Endothelial cell (in vitro differentiated cells): ENCODE measurements around the gene PCDHAC2. TPM values are rescaled to one million over a fixed set of nuclear protein-coding genes. Genes with fewer than 3 reads are reported as not detected.

ENCODE experiments used
- DNase-seq: peaks from one replicate; pipeline ENCODE4 v3.0.0; 2021; ENCODE audit warnings: low spot score
- H3K27ac Mint-ChIP-seq: one replicate; pipeline ENCODE4 v1.8.0; 2021; ENCODE audit warnings: mixed read lengths, inconsistent platforms; ENCODE audit not compliant: unreplicated experiment
- H3K27me3 Mint-ChIP-seq: one replicate; pipeline ENCODE4 v1.8.0; 2021; ENCODE audit warnings: mild to moderate bottlenecking, moderate library complexity, mixed read lengths, inconsistent platforms; ENCODE audit not compliant: unreplicated experiment
- H3K36me3 Mint-ChIP-seq: one replicate; pipeline ENCODE4 v1.8.0; 2021; ENCODE audit warnings: mild to moderate bottlenecking, low read depth, mixed read lengths, inconsistent platforms; ENCODE audit not compliant: unreplicated experiment
- H3K4me1 Mint-ChIP-seq: one replicate; pipeline ENCODE4 v1.8.0; 2021; ENCODE audit warnings: mild to moderate bottlenecking, mixed read lengths, inconsistent platforms; ENCODE audit not compliant: unreplicated experiment
- H3K4me3 Mint-ChIP-seq: one replicate; pipeline ENCODE4 v1.8.0; 2021; ENCODE audit warnings: mild to moderate bottlenecking, mixed read lengths, inconsistent platforms; ENCODE audit not compliant: unreplicated experiment
- H3K9me3 Mint-ChIP-seq: one replicate; pipeline ENCODE4 v1.8.0; 2021; ENCODE audit warnings: mixed read lengths, inconsistent platforms; ENCODE audit not compliant: unreplicated experiment
- CTCF ChIP-seq: fragments of 200-600 bp; sonication (generic); IDR thresholded peaks from one replicate; pipeline ENCODE4 v1.5.0; 2021; ENCODE audit warnings: antibody characterized with exemption; ENCODE audit not compliant: unreplicated experiment
- total RNA-seq: library from RNA; stranded (reverse); fragmentation: NEBNext Ultra II Directional; extraction: Animal tissue kit (Norgen Biotek cat#: 25700); gene quantifications from one replicate; pipeline ENCODE4 v1.2.1, GENCODE V29; 2021; ENCODE audit not compliant: unreplicated experiment

The PCDHAC2 gene
- total RNA-seq, 1 donor from 2014 or later = 5.2 TPM

GRCh38 chr5:140973550-140973949 lies 7.3 kb downstream of the PCDHAC2 start:
- Mint-ChIP-seq H3K4me3 (no peak overlapping the region), H3K36me3 (no peaks in the 10 kb centered on the region), H3K27me3 (peaks cover 1% of the 10 kb centered on the region), H3K9me3 (no peaks in the 10 kb centered on the region), H3K27ac (no peak overlapping the region), H3K4me1 (peaks cover 2% of the 10 kb centered on the region)
- no peak for DNase-seq
- no peak for TF ChIP-seq CTCF

- no peak for DNase-seq
- H3K4me3 Mint-ChIP-seq = no peak overlapping the region
- H3K36me3 Mint-ChIP-seq = no peaks in the 10 kb centered on the region
- H3K27ac Mint-ChIP-seq = no peak overlapping the region
- peaks cover 2% of the 10 kb centered on the region for H3K4me1 Mint-ChIP-seq
- H3K9me3 Mint-ChIP-seq = no peaks in the 10 kb centered on the region
- TF ChIP-seq CTCF = no peak
- H3K27me3 Mint-ChIP-seq = peaks cover 1% of the 10 kb centered on the region
These were observed 10.7 kb downstream of the PCDHAC2 start for GRCh38 chr5:140977003-140977402.

GRCh38 chr5:140978260-140978659 lies 12.0 kb downstream of the PCDHAC2 start:
- no peak for DNase-seq
- TF ChIP-seq CTCF = no peak
- Mint-ChIP-seq H3K27me3 (peaks cover 1% of the 10 kb centered on the region), H3K4me3 (no peak overlapping the region), H3K4me1 (peaks cover 2% of the 10 kb centered on the region), H3K9me3 (no peaks in the 10 kb centered on the region), H3K27ac (no peak overlapping the region), H3K36me3 (no peaks in the 10 kb centered on the region)

- DNase-seq = no peak
- no peak for TF ChIP-seq CTCF
- Mint-ChIP-seq H3K27ac (no peak overlapping the region), H3K9me3 (no peaks in the 10 kb centered on the region), H3K4me1 (peaks cover 2% of the 10 kb centered on the region), H3K36me3 (no peaks in the 10 kb centered on the region), H3K27me3 (peaks cover 1% of the 10 kb centered on the region), H3K4me3 (no peak overlapping the region)
These were observed 12.7 kb downstream of the PCDHAC2 start for GRCh38 chr5:140978983-140979382.

GRCh38 chr5:140982083-140982716 lies 15.9 kb downstream of the PCDHAC2 start:
- DNase-seq = no peak
- no peak for TF ChIP-seq CTCF
- peaks cover 8% of the 10 kb centered on the region for H3K4me1 Mint-ChIP-seq
- H3K4me3 Mint-ChIP-seq = no peak overlapping the region
- no peak overlapping the region for H3K27ac Mint-ChIP-seq
- H3K9me3 Mint-ChIP-seq = no peaks in the 10 kb centered on the region
- H3K36me3 Mint-ChIP-seq = no peaks in the 10 kb centered on the region
- H3K27me3 Mint-ChIP-seq = peaks cover 1% of the 10 kb centered on the region
